ENCODE data around the gene KRTAP3-1. TPM values are rescaled to one million over a fixed set of nuclear protein-coding genes. Genes with fewer than 3 reads are reported as not detected.

KRTAP3-1 gene
- total and polyA plus RNA-seq, 10 of the 15 experiments (the other 5 are each of a cell fraction or from before 2014, with no cell fraction given), result not detected

DNA sequence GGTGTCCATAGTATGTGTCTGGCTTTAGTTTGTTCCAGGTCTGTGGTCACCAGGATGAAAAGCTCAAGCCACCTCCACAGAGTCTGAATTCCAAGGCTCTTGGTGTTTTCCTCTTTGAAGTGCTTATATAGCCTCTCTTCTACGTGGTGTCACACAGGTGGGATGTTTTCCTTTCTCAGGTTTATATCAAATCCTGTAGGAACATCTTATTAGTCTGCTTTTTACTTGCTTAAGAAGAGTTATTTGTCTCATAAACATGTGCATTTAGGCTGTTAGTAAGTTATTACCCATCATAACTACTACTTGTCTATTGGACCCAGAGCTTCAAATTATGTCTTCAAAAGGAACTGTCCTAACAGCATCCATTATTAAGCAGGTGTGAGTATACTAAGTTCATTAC, 42.1 kb downstream of the KRTAP3-1 start, which contains the start of gene KRT39:
TSS of gene KRT39 (minus strand) at position 101 of the 400 bp plus-strand sequence. CDS start at position 9, 92 bp downstream.
- in situ Hi-C loops (cut with MboI) (no loop called here), intact Hi-C loops (cut with micrococcal nuclease; ENCODE audit: unreplicated experiment) (no loop called here)
- H3K4me1 ChIP-seq (ENCODE audit: control insufficient read depth, insufficient read depth, low read length), result no peaks in the 10 kb centered on the region
- ATAC-seq (no peak), DNase-seq (ENCODE audit: low read depth, low spot score) (no peak), FAIRE-seq (no peak)
- ChIA-PET CTCF (no interaction called here), POLR2A (no interaction called here), RAD21 (ENCODE audit: unreplicated experiment) (no interaction called here), SMC1A (ENCODE audit: uncharacterized antibody, unreplicated experiment) (no interaction called here)
- H4K20me1 ChIP-seq (ENCODE audit: control insufficient read depth, insufficient read depth), result no peaks in the 10 kb centered on the region
- no peaks in the 10 kb centered on the region for H3K79me2 ChIP-seq (ENCODE audit: control insufficient read depth, insufficient read depth, low read length)
- H3K4me2 ChIP-seq (ENCODE audit: control insufficient read depth, insufficient read depth), result no peak within 1 kb of the TSS
- no peaks in the 10 kb centered on the region; the same call in 2 of the 3 replicates for H3K9me3 ChIP-seq (replicated peaks; ENCODE audit: control insufficient read depth, insufficient read depth, low read length)
- H3K27ac ChIP-seq (ENCODE audit: control insufficient read depth, insufficient read depth), result no peak within 1 kb of the TSS
- H3K9ac ChIP-seq (ENCODE audit: control insufficient read depth, insufficient read depth, low read length), result no peak within 1 kb of the TSS
- H3K36me3 ChIP-seq (ENCODE audit: control insufficient read depth in 2 of 2, insufficient read depth in 2 of 2, low read length in 1 of 2), result no peaks in the 10 kb centered on the region
- WGBS (ENCODE audit: insufficient coverage, insufficient replicate concordance, low lambda C conversion rate, missing lambda C conversion rate), result 0% methylated on average over 1 of the region's 1 CpG
- no peaks in the 10 kb centered on the region for H3K27me3 ChIP-seq (replicated peaks in 1 of 2; ENCODE audit: control insufficient read depth in 2 of 2, insufficient read depth in 2 of 2, low read length in 1 of 2)
- no peak within 1 kb of the TSS for H3K4me3 ChIP-seq
- no peak within 1 kb of the TSS for H2AFZ ChIP-seq (ENCODE audit: control insufficient read depth, low read depth, low read length)
- no TSS peak for BruUV-seq (replicated peaks)
- no peak for TF ChIP-seq ZNF384 (IDR thresholded peaks at IDR 0.05; ENCODE audit: borderline replicate concordance, low read depth, low read length)
- TF ChIP-seq SMAD5 (IDR thresholded peaks at IDR 0.05; ENCODE audit: low read depth), result no peak
- no peak for TF ChIP-seq JUND (IDR thresholded peaks at IDR 0.05; ENCODE audit: low read depth, low read length)
- no peak for TF ChIP-seq RAD51 (IDR thresholded peaks at IDR 0.05)
- no peak for TF ChIP-seq SMAD1 (IDR thresholded peaks at IDR 0.05; ENCODE audit: low read depth, partially characterized antibody)
- no peak for TF ChIP-seq KLF5 (IDR thresholded peaks at IDR 0.05; ENCODE audit: partially characterized antibody)
- TF ChIP-seq BHLHE40 (IDR thresholded peaks at IDR 0.05; ENCODE audit: borderline replicate concordance in 1 of 2, low read depth in 2 of 2, low read length in 1 of 2), result no peak
- TF ChIP-seq ZNF622 (IDR thresholded peaks at IDR 0.05), result no peak
- no peak for TF ChIP-seq POLR2AphosphoS5 (IDR thresholded peaks at IDR 0.05; ENCODE audit: low read length)
- TF ChIP-seq, protein P1, sequence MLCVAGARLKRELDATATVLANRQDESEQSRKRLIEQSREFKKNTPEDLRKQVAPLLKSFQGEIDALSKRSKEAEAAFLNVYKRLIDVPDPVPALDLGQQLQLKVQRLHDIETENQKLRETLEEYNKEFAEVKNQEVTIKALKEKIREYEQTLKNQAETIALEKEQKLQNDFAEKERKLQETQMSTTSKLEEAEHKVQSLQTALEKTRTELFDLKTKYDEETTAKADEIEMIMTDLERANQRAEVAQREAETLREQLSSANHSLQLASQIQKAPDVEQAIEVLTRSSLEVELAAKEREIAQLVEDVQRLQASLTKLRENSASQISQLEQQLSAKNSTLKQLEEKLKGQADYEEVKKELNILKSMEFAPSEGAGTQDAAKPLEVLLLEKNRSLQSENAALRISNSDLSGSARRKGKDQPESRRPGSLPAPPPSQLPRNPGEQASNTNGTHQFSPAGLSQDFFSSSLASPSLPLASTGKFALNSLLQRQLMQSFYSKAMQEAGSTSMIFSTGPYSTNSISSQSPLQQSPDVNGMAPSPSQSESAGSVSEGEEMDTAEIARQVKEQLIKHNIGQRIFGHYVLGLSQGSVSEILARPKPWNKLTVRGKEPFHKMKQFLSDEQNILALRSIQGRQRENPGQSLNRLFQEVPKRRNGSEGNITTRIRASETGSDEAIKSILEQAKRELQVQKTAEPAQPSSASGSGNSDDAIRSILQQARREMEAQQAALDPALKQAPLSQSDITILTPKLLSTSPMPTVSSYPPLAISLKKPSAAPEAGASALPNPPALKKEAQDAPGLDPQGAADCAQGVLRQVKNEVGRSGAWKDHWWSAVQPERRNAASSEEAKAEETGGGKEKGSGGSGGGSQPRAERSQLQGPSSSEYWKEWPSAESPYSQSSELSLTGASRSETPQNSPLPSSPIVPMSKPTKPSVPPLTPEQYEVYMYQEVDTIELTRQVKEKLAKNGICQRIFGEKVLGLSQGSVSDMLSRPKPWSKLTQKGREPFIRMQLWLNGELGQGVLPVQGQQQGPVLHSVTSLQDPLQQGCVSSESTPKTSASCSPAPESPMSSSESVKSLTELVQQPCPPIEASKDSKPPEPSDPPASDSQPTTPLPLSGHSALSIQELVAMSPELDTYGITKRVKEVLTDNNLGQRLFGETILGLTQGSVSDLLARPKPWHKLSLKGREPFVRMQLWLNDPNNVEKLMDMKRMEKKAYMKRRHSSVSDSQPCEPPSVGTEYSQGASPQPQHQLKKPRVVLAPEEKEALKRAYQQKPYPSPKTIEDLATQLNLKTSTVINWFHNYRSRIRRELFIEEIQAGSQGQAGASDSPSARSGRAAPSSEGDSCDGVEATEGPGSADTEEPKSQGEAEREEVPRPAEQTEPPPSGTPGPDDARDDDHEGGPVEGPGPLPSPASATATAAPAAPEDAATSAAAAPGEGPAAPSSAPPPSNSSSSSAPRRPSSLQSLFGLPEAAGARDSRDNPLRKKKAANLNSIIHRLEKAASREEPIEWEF (IDR thresholded peaks at IDR 0.05; ENCODE audit: insufficient replicate concordance, low read depth, low read length), result no peak
- no peak for TF ChIP-seq BCLAF1 (IDR thresholded peaks at IDR 0.05)
- TF ChIP-seq, protein P2, sequence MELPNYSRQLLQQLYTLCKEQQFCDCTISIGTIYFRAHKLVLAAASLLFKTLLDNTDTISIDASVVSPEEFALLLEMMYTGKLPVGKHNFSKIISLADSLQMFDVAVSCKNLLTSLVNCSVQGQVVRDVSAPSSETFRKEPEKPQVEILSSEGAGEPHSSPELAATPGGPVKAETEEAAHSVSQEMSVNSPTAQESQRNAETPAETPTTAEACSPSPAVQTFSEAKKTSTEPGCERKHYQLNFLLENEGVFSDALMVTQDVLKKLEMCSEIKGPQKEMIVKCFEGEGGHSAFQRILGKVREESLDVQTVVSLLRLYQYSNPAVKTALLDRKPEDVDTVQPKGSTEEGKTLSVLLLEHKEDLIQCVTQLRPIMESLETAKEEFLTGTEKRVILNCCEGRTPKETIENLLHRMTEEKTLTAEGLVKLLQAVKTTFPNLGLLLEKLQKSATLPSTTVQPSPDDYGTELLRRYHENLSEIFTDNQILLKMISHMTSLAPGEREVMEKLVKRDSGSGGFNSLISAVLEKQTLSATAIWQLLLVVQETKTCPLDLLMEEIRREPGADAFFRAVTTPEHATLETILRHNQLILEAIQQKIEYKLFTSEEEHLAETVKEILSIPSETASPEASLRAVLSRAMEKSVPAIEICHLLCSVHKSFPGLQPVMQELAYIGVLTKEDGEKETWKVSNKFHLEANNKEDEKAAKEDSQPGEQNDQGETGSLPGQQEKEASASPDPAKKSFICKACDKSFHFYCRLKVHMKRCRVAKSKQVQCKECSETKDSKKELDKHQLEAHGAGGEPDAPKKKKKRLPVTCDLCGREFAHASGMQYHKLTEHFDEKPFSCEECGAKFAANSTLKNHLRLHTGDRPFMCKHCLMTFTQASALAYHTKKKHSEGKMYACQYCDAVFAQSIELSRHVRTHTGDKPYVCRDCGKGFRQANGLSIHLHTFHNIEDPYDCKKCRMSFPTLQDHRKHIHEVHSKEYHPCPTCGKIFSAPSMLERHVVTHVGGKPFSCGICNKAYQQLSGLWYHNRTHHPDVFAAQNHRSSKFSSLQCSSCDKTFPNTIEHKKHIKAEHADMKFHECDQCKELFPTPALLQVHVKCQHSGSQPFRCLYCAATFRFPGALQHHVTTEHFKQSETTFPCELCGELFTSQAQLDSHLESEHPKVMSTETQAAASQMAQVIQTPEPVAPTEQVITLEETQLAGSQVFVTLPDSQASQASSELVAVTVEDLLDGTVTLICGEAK (IDR thresholded peaks at IDR 0.05; ENCODE audit: borderline replicate concordance), result no peak

All from GM12878 (cell line).